K562 (cell line): ENCODE data around the gene ANXA1. TPM values are rescaled to one million over a fixed set of nuclear protein-coding genes. Genes with fewer than 3 reads are reported as not detected.
A peak's percentile ranks its signal among the peaks of the same experiment; 100 is the strongest.

Experiments
- ATAC-seq: fragments of 200-7000 bp; cut with Tn5 transposase; 3 replicates; pipeline ENCODE4 v1.9.1; 2020; ENCODE audit warnings: moderate library complexity
- BruUV-seq: library from RNA; stranded (reverse); fragments of 400-500 nt; replicated peaks from 2 replicates; lab custom pipeline; 2021; lab: Mats Ljungman, UMichigan
- CTCF ChIA-PET: fragments of 300-600 bp; formaldehyde crosslinking; extraction: SDS; loops from one replicate; lab custom pipeline; 2021; ENCODE audit warnings: low intra/inter-chr PET ratio; lab: Yijun Ruan, JAX
- POLR2A ChIA-PET: fragments of 300-600, 350-650 bp; sonication (Branson Sonifier 250); formaldehyde crosslinking; extraction: SDS; loops from one replicate; lab custom pipeline; 2021; ENCODE audit warnings: antibody characterized with exemption, inconsistent platforms; lab: Yijun Ruan, JAX
- DNase-seq, 4 experiments: peaks; one replicate each; pipeline versions ENCODE4 v3.0.0 to v3.0.0-alpha.2; 2011 to 2018; ENCODE audit warnings: low spot score in 3 of 4, mixed read lengths in 3 of 4; ENCODE audit errors: extremely low read depth in 1 of 4
- FAIRE-seq: peaks from 2 replicates; lab custom pipeline; 2011; peaks lifted over from hg19 to GRCh38; lab: Jason Lieb, UNC
- H2AFZ ChIP-seq: 2 replicates; pipeline ENCODE4 v1.6.0; 2011; ENCODE audit warnings: low read depth, low read length, control low read depth, inconsistent platforms
- H3K27ac ChIP-seq: fragments of 200-600 bp; 3 replicates; pipeline ENCODE4 v1.8.0; 2011; ENCODE audit warnings: low read depth, mild to moderate bottlenecking, control low read depth, inconsistent platforms, low read length, moderate library complexity, mixed read lengths; ENCODE audit errors: extremely low read depth
- H3K27me3 ChIP-seq, 2 experiments: fragments of 300-600 bp in 1 of 2; 2 replicates in 1 of 2; 3 replicates in 1 of 2; pipeline versions ENCODE4 v1.6.0 to v1.8.0; 2011; ENCODE audit warnings: inconsistent platforms in 2 of 2, low read length in 2 of 2, mild to moderate bottlenecking in 1 of 2, mixed read lengths in 1 of 2, moderate library complexity in 1 of 2; ENCODE audit not compliant: control insufficient read depth in 2 of 2, insufficient read depth in 2 of 2
- H3K36me3 ChIP-seq: fragments of 300-600 bp; 3 replicates; pipeline ENCODE4 v1.8.0; 2011; ENCODE audit warnings: mild to moderate bottlenecking, low read length, inconsistent platforms; ENCODE audit not compliant: control insufficient read depth, insufficient read depth
- H3K4me1 ChIP-seq, 2 experiments: fragments of 200-600 bp in 1 of 2; replicated peaks in 1 of 2; 2 replicates in 1 of 2; 3 replicates in 1 of 2; pipeline versions ENCODE4 v1.5.1 to v1.8.0; 2011; ENCODE audit warnings: inconsistent platforms in 2 of 2, low read length in 2 of 2, mild to moderate bottlenecking in 1 of 2, mixed read lengths in 1 of 2, moderate library complexity in 1 of 2; ENCODE audit not compliant: control insufficient read depth in 2 of 2, insufficient read depth in 2 of 2
- H3K4me2 ChIP-seq: 2 replicates; pipeline ENCODE4 v1.6.1; 2011; ENCODE audit warnings: low read length, control low read depth, inconsistent platforms, mixed read lengths; ENCODE audit not compliant: insufficient read depth
- H3K4me3 ChIP-seq: fragments of 200-600 bp; sonication (generic), shearing (Covaris generic); 2 replicates; pipeline ENCODE4 v1.5.1; 2016; ENCODE audit warnings: control low read depth, inconsistent platforms
- H3K79me2 ChIP-seq: fragments of 200-600 bp; 3 replicates; pipeline ENCODE4 v1.8.0; 2011; ENCODE audit warnings: low read length, inconsistent platforms; ENCODE audit not compliant: control insufficient read depth, insufficient read depth
- H3K9ac ChIP-seq, 2 experiments: 2 replicates each; pipeline versions ENCODE4 v1.6.0 to v1.6.1; 2011; ENCODE audit warnings: low read depth in 2 of 2, low read length in 2 of 2, control low read depth in 1 of 2, inconsistent platforms in 1 of 2, mild to moderate bottlenecking in 1 of 2, mixed read lengths in 1 of 2; ENCODE audit not compliant: insufficient read depth in 1 of 2
- H3K9me1 ChIP-seq: one replicate; pipeline ENCODE4 v1.6.0; 2011; ENCODE audit warnings: inconsistent platforms, mild to moderate bottlenecking, low read length, moderate library complexity; ENCODE audit not compliant: control insufficient read depth, insufficient read depth
- H3K9me3 ChIP-seq: replicated peaks from 2 replicates; pipeline ENCODE4 v1.5.1; 2011; ENCODE audit warnings: low read depth, low read length, inconsistent platforms; ENCODE audit not compliant: control insufficient read depth, insufficient read depth
- H4K20me1 ChIP-seq: replicated peaks from 2 replicates; pipeline ENCODE4 v1.6.1; 2011; ENCODE audit warnings: low read length, inconsistent platforms, mixed read lengths; ENCODE audit not compliant: control insufficient read depth, insufficient read depth
- BMI1 ChIP-seq: fragments of 150-350 bp; IDR thresholded peaks from 2 replicates; pipeline ENCODE4 v1.6.1; 2014; ENCODE audit warnings: low read length
- CEBPZ ChIP-seq: fragments of 150-350 bp; IDR thresholded peaks from 2 replicates; pipeline ENCODE4 v1.6.1; 2014; ENCODE audit warnings: low read depth, mild to moderate bottlenecking, low read length, borderline replicate concordance
- CTCF ChIP-seq, 3 experiments: IDR thresholded peaks in 2 of 3; conservative IDR thresholded peaks in 1 of 3; 2 replicates each; pipeline ENCODE4 v1.5.1; 2011 to 2012; ENCODE audit warnings: low read length in 3 of 3, mild to moderate bottlenecking in 3 of 3, control low read depth in 2 of 3, improper control_type of control experiment in 1 of 3, inconsistent platforms in 1 of 3, low read depth in 1 of 3, mixed read lengths in 1 of 3, moderate library complexity in 1 of 3; ENCODE audit not compliant: insufficient read depth in 2 of 3
- E2F3 ChIP-seq: fragments of 250-450 bp; sonication (Bioruptor Pico); IDR thresholded peaks from 2 replicates; pipeline ENCODE4 v1.4.0; 2020; ENCODE audit warnings: mild to moderate bottlenecking
- HOMEZ ChIP-seq: fragments of 250-450 bp; sonication (Bioruptor Pico); IDR thresholded peaks from 2 replicates; pipeline ENCODE4 v1.4.0; 2020; ENCODE audit warnings: mild to moderate bottlenecking, moderate library complexity
- KAT8 ChIP-seq: fragments of 450-650 bp; IDR thresholded peaks from 2 replicates; pipeline ENCODE4 v1.6.1; 2016; ENCODE audit warnings: low read depth, mild to moderate bottlenecking
- STAG1 ChIP-seq: sonication (generic); formaldehyde crosslinking; IDR thresholded peaks from 2 replicates; pipeline ENCODE4 v1.5.0; 2020; ENCODE audit warnings: missing genetic modification reagents, borderline replicate concordance
- ZNF354B ChIP-seq: fragments of 250-450 bp; sonication (Bioruptor Pico); IDR thresholded peaks from 2 replicates; pipeline ENCODE4 v1.4.0; 2020
- ZNF384 ChIP-seq: IDR thresholded peaks from 2 replicates; pipeline ENCODE4 v1.6.1; 2012; ENCODE audit warnings: low read depth, low read length, improper control_type of control experiment
- ZNF780A ChIP-seq: fragments of 250-450 bp; sonication (Bioruptor Pico); IDR thresholded peaks from 2 replicates; pipeline ENCODE4 v1.5.0; 2021; ENCODE audit warnings: mild to moderate bottlenecking
- WGBS: fragments of 100-300 bp; shearing (Covaris generic); methylation state at CpG from one replicate; pipeline ENCODE4 v1.1.6; 2016; ENCODE audit warnings: low coverage, mixed read lengths; ENCODE audit not compliant: insufficient coverage; ENCODE audit errors: missing lambda C conversion rate; 5-methylcytosine and 5-hydroxymethylcytosine counted together
- in situ Hi-C: fragments of 300-500 bp; cut with MboI; formaldehyde crosslinking; loops from 4 replicates; pipeline ENCODE4 v1.15.0; 2018; ENCODE audit warnings: inconsistent platforms, mixed read lengths
- intact Hi-C: fragments of 100-400 bp; cut with micrococcal nuclease; formaldehyde crosslinking; loops from 2 replicates; pipeline ENCODE4 v1.14.2; 2022
- polyA plus RNA-seq, 8 experiments: library from polyadenylated mRNA; depleted of rRNA in 4 of 8; stranded (reverse) in 5 of 8; unstranded in 3 of 8; fragments of >200 nt; fragmentation: Nextera tagmentation in 2 of 8; fragmentation: Illumina TruSeq in 1 of 8; extraction: Ambion mirVana in 2 of 8; extraction: Trizol in 1 of 8; gene quantifications; 2 replicates each; pipeline versions ENCODE4 v1.2.1 to v1.2.3, GENCODE V29; 2011 to 2014; ENCODE audit warnings: inconsistent platforms in 1 of 8, missing spikeins in 1 of 8
- total RNA-seq, 7 experiments: library from RNA; depleted of rRNA in 6 of 7; stranded (reverse); fragments of >200 nt in 6 of 7; fragmentation: Illumina TruSeq in 2 of 7; extraction: Trizol in 2 of 7; gene quantifications; 2 replicates each; pipeline versions ENCODE4 v1.2.1 to v1.2.3, GENCODE V29; 2011 to 2021; ENCODE audit warnings: low replicate concordance in 1 of 7

ANXA1 gene
- total and polyA plus RNA-seq, 9 of the 15 experiments (the other 6 are each of a cell fraction or from before 2014, with no cell fraction given), result 406 to 1,298 (median 620) TPM

- peak; percentile 36 to 68 (median 40); a peak in 5 of 6 replicates for TF ChIP-seq CTCF (IDR thresholded peaks at IDR 0.05 in 2 of 3, conservative IDR thresholded peaks at IDR 0.05 in 1 of 3; ENCODE audit: insufficient read depth in 2 of 3, low read depth in 1 of 3, low read length in 3 of 3)
- peak; percentile 96 for TF ChIP-seq ZNF384
- TF ChIP-seq ZNF354B (CRISPR knock-in tag), result no peak
Observed at GRCh38 chr9:73200694-73201452, 49.2 kb downstream of the ANXA1 start (continued).

GRCh38 chr9:73202980-73203379, 51.3 kb downstream of the ANXA1 start:
- no peaks in the 10 kb centered on the region for H3K4me1 ChIP-seq
- ChIA-PET POLR2A (interaction anchor here (0.6 kb wide), 1 partner anchor 87 kb away, joined by 3 read pairs; no protein-coding TSS in a partner anchor), CTCF (no interaction called here)
- H3K79me2 ChIP-seq, result no peaks in the 10 kb centered on the region
- no peaks in the 10 kb centered on the region for H3K9me3 ChIP-seq
- WGBS, result 0% methylated on average over 1 of the region's 1 CpG
- FAIRE-seq, result no peak
- H4K20me1 ChIP-seq, result no peaks in the 10 kb centered on the region
- H3K4me2 ChIP-seq, result no peak overlapping the region
- intact Hi-C loops, result loop anchor here (5.0 to 10.0 kb wide), 3 partner anchors 331 to 1542 kb away; no protein-coding TSS in a partner anchor
- H3K9ac ChIP-seq, result no peak overlapping the region
- in situ Hi-C loops, result loop anchor here (25.0 kb wide), 1 partner anchor 1359 kb away; no protein-coding TSS in a partner anchor
- no peak overlapping the region for H3K4me3 ChIP-seq
- no peaks in the 10 kb centered on the region for H3K9me1 ChIP-seq
- no peak for ATAC-seq
- BruUV-seq, result no TSS peak
- H3K36me3 ChIP-seq, result no peaks in the 10 kb centered on the region
- no peak for DNase-seq
- H2AFZ ChIP-seq, result no peak overlapping the region
- no peaks in the 10 kb centered on the region for H3K27me3 ChIP-seq
- H3K27ac ChIP-seq, result no peak overlapping the region
- TF ChIP-seq KAT8, result no peak
- TF ChIP-seq E2F3 (CRISPR knock-in tag), result no peak
- TF ChIP-seq BMI1, result no peak
- TF ChIP-seq ZNF780A, result no peak
- TF ChIP-seq HOMEZ (CRISPR knock-in tag), result no peak
- TF ChIP-seq CEBPZ, result no peak
- TF ChIP-seq STAG1, result no peak
